ENCODE data around the gene VAV2.
"Not testable (repeated sequence)": the region's sequence is repeated elsewhere in the genome, so short reads cannot be mapped to it uniquely, and the experiment has no call there.

VAV2 gene

DNA sequence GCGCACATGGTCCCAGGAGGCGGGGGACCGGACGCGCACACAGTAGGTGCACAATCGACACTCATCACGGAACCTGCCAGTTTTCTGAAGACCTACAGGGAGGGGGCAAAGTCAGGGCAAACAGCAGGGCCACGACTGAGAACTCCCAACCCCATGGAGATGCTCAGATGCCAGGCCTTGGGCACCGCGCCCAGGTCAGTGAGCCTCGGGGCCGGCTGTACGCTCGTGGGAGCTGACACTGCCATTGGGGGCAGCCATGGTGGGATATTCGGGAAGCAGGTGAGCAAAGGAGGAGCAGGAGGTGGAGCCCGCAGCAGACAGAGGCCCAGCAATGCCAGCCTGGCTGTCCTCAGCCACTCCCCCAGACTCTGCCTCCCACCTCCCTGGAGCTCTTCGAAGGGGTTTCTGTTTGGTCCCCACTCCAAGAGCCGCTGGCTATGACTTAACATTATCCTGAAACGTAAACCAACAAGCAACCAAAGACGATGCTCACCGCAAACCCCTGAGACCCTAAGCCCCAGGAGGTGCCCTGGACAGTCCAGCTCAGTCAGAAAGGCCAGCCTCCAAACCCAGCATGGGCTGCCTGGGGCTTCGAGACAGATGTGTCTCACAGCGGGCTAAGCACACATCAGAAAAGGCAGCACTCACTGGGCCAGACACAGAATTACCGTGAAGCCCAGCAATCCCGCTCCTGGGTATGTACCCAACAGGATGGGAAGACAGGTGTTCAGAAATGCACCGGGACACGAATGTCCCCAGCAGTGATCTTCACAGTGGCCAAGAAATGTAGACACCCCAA, 78.4 kb downstream of the VAV2 start:
- no peak for DNase-seq

DNA sequence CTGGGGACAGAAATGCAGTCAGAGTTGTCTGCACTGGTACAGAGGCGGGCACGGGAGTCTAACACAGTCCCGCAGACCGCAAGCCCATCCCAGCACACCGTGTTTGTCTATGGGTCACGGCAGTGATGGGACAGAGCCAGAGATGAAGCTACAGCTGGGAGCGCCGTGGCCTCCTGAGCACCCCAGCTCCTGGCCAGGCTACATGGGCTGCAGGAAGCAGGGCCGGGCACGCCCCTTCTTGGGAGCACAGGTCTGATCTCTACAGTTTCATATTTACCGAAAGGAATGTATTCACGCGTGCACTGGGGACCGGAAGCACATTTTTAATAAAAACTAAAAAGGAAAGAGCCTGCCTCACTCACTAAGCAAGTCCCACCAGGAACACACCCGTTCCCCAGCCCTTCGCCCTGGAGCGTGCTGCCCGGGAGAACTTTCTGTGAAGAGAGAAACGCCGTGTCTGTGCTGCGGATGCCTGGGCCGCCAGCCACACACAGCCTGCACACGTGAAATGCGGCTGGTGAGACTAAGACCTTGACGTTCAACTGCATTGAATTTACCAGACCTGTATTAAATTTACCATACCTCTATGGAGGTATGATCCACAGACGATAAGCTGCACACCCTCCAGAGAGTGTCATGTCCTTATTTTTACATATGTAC, 81.1 kb downstream of the VAV2 start:
- no peak for DNase-seq

DNA sequence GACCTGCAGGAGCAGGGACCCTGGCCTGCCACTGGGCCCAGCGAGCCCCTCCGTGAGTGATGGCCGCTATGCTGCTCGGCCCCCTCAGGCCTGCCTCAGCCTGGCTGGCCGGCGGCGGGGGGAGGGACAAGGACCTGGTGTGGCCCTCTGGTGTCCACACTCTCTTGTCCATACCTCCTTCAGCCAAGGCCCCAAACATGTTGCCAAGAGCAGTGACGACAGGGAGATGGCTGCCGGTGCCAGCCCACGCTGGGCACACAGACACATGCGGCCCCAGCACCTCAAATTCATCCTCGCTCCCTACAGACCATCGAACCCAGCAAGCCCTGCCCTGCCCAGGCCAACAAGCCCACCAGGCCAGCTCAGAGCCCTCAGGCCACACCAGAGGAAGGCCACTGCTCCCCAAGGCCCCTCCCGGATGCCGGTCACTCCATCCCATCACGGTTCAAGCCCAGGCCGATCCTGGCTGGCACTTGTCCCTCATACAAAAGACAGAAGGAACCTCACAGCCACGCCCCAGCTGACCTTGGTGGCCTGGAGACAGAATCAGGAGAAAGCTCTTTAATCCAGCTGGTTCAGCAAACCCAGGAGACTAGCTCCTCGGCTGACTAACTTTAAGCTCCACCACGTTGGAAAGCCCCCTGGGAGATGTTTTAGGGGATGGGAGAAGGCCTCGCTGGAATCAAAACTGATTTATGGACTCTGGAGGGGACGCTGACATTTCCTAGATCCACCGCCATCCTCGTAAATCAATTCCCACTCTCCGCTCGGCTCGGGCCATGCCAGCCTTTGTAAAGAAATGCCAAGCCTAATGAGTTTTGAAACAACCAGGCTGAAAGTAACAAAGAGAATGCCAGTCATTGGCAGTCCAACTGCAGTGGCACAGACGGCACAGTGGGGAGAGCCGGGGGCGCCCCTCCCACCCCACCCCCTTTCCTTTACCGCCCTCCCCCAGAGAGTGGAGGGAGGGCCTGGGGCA, 84.9 kb downstream of the VAV2 start:
- no peak for DNase-seq

DNA sequence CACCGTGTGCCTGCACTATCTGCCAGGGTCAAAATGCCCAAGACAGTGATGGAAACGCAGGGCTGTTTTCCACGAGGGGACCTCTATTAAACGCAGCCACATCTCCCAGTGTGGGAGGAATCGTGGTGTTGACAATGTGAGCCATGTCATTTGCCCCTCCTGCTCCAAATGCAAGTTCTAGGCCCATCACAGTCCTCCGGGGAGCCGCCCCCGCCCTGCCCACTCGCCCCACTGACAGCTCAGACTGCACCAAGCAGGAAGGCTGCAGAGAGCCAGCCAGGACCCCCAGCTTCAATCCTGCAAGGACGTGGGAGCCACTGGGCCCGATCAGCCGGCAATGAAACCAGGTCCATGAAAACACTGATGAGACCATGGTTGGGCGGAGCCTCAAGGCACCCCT, 85.9 kb downstream of the VAV2 start:
- DNase-seq = no peak

DNA sequence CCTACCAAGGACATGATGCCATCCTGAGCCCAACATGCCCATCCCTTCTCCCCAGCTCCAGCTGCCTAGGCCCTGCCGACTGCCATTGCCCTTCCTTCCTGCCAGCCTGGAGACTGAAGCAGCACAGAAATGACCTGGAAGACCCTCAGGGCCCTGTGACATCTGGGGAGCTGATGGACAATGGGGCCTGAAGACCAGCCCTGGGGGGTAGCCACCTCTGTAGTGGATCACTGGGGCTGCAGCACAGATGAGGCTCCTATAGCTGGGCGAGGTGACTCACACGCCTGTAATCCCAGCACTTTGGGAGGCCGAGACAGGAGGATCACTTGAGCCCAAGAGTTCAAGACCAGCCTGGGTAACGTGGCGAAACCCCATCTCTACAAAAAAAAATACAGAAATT, 86.6 kb downstream of the VAV2 start:
- no peak for DNase-seq

DNA sequence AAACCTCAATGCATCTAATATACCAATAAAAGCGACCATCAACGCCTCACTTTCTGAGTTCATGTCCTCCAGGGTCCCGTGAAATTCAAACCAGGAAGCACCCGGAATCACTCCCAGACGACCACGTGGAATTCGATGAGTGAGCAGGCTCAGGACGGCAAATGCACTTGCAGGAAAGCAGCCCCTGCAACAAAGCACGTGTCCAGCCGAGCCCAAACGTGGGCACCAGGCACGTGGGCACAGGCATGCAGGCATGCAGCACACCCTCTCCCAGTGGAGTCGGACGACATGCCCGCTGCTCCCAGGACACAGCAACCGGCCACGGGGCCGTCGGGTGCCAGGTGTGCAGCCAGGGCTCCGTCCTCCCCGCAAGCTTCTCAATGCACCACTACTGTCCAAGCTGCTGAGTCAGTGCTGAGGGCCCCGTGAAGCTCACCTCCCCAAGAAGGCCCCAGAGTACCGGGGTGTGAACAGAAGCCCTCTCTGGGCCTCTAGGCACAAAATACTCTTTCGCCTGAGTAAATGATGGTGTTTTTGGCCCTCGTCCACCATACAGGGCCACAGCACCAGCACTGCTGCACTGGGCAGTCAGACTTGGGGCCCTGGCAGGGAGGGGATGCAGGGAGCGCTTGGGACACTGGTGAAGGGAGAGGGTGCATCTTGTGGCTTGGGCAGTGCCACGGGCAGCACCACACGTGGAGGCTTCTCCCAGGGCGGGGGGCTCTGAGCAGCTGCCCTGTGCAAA, 87.6 kb downstream of the VAV2 start:
- DNase-seq = peak; percentile 37

DNA sequence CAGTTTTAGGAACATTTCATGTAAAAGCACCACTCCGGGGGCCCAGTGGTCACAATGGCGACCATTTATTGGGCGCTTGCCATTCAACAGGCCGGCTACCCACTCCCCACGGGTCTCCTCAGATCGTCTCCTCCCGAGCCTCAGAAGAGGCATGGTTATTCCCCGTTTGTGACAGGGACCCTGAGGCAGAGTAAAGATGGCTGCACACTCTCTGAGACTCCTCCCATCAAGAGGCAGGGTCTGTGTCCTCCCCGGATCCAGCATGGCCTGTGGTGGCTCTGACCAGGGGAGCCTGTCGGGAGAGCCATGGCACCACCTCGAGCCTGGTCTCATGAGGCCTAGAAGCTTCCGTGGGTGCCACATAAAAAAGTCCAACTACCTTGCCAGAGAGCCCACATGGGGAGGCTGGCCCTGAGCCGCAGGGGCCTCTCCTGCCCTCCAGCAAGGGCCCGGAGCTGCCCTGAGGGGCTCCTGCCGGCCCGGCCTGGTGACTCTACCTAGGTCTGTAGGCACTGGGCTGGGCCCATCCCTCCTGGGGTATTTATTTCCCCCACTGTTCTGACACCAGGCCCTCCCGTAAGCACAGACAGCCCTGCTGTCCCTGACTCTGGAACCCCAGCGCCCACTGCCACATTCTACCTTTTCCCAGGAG, 90.8 kb downstream of the VAV2 start:
- no peak for DNase-seq

DNA sequence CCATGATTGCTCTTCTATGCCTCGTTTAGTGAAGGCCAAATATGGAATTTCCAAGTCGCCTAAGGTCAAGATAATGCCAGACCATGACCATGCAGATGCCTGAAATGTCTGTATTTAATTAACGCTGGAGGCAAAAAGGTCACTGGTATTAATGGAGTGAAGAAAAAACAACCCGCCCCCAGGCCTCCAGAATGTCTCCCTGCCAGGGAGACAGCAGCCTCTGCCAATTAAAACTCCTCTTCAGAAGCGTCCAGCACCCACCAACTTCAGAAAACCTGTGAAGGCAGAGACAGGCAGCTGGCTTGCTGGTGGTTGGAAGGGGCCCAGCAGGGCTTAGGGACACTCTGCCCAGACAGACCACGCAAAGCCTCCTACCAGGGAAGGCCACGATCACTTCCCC, 94.4 kb downstream of the VAV2 start:
- peak; percentile 16 for DNase-seq

DNA sequence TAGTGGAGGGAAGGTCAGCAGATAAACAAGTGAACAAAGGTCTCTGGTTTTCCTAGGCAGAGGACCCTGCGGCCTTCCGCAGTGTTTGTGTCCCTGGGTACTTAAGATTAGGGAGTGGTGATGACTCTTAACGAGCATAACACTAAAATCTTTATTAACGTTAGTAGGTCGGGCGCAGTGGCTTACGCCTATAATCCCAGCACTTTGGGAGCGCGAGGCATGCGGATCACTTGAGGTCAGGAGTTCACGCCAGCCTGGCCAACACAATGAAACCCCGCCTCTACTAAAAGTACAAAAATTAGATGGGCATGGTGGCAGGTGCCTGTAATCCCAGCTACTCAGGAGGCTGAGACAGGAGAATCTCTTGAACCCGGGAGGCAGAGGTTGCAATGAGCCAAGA, 96.1 kb downstream of the VAV2 start:
- DNase-seq = not testable (repeated sequence)

DNA sequence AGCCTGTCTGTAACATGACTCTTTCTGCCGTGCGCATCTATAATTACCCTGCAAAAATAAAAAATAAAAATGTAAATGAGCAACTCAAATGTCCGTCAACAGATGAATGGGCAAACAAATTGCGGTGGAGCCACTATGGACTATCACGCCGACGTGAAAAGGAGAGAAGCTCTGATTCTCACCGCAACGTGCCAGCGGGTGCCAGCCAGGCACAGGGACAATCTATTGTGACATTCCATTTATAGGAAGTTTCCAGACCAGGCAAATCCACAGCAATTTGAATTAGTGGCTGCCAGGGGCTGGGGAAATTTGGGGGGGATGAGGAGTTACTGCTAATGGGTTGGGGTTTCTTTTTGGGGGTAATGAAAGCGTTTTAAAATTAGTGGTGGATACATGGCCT, 96.8 kb downstream of the VAV2 start:
- DNase-seq = no peak

DNA sequence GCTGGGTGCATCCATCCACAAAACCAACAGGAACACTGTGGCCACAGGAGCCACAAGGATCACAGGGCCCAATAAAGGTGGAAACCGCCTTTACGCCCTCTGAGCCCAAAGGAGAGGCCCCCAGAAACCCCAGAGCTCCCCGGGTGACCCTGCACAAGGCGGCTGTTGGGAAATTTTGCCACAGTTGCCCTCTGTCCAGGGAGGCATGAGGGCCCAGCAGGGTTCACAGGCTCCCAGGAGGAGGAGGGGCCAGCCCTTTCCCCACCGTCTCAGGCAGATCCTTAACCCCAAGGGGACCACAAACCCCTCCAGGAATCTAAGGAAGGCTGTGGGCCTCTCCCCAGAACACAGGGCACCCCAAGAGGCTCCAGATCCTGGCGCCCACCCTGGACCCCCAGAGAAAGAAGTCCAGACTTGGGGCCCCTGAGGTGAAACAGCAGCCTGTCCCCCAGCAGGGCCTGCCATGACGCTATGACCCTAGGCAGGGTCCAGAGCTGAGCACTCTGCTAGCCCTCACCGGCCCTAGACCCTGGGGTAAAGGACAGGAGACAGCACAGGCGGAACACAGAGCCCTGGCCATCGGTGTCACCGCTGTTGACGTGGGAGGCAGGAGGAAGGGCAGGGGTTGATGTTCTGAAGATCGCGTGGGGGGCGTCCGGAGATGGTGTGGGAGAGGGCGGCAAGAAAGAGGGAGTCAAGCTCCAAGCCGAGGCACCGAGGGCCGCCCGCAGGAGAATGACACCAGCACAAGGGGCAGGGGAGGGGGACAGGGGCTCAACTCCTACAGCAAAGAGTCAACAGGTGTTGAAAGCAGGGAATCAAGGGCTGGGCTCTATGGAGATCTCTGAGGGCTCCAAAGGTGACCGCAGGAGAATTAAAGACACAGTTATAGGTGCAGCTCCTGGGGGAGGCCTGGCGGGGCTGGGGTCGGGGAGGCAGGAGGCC, 97.5 kb downstream of the VAV2 start:
- DNase-seq = no peak

DNA sequence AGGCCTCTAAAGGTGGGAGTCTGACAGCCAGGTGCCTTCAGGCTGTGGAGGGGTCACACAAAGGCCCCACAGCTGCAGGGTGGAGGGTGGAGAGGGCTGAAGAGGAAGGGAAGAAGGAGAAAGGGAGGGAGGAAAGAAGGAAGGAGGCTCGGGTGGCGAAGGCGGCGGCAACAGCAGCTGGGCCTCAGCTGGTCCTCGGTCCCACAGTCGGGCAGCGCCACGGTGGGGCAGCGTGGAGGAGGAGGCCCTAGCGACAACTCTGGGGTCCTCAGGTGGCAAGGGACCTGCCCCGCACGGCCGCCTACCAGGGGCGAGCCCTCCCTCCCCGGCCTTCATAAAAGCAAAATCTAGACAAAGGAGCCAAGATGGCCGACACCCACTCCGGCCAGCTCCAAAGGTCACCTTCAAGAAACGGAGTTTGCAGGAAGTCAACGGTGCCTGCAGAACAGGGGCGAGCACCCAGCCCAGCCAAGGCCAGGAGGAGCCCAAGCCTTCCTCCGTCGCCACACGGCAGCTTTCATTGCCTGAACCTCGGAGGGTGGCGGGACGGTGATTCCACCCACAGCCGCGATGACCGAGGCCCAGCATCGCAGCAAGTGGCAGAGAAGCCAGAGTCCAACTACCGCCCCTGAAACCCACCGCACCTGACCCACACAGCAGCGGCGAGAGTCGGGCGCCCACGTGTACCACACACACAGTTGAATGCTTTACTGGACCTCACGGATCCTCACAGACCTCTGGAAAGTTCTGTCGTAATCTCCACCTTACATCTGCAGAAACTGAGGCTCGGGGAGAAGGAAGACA, 98.7 kb downstream of the VAV2 start:
- DNase-seq = no peak

DNA sequence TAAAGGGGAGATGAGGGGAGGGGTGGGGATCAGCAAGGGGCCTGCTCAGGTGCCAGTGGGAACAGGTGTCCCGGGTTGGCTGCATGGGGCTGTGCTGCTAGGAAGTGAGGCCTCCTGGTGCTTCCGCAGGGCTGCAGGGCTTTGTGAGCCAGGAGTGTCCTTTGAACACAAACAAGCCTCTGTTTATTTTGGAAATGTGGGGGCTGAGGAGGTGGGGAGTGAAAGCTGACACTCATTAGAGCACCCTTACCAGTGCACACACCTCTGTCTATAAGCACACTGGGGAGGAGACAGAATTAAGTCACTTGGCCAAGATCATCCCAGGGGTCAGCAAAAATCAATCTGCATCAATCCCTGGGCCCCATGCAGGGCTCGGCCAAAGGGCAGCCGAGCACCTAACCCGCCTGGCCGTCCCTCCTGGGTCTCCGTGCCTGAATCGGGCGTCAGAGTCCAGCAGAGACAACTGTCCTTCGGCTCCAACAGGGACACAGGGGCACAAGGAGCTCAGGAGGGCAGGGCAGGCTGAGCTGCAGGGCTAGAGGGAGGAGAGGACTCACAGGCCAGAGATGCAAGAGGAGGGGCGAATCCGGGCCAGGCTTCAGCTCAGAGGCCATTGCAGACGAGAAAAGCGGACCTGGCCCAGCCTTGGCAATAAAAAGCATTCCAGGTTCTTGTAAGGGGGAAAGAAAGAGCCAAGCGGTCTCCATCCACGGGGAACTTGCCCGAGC, 99.8 kb downstream of the VAV2 start:
- no peak for DNase-seq

DNA sequence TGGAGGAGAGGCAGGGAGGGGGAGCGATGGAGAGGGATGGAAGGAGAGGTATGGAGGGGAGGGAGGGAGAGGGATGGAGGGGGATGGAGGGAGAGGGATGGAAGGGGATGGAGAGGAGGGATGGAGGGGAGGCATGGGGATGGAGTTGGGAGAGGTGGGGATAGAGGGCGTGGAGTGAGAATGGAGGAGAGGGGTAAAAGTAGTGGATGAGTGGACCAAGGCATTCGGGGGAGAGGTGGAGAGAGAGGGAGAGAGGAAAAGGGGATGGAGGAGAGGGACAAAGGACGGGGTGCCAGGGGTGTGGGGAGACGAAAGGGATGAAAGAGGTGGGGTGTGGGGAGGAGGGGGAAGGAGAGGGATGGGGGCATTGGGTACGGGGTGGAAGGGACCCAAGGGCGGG, 100.4 kb downstream of the VAV2 start:
- DNase-seq = no peak

DNA sequence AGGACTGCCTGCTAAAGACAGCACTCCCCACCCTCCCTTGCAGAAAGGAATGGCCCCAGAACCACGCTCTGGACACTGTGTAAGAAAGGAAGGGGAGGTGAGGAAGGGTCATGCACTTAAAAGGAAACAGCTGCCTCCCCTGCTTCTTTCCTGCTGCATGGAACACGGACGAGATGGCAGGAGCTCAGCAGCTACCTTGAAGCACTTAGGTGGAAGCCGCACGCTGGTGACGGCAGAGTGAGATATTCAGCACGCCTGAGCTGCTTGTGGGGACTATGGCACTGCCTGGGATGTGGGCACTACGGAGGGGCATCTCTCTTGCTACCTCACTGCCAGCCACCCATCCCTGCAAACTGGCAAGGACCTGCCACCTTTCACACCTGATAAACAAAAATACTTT, 101.5 kb downstream of the VAV2 start:
- no peak for DNase-seq

DNA sequence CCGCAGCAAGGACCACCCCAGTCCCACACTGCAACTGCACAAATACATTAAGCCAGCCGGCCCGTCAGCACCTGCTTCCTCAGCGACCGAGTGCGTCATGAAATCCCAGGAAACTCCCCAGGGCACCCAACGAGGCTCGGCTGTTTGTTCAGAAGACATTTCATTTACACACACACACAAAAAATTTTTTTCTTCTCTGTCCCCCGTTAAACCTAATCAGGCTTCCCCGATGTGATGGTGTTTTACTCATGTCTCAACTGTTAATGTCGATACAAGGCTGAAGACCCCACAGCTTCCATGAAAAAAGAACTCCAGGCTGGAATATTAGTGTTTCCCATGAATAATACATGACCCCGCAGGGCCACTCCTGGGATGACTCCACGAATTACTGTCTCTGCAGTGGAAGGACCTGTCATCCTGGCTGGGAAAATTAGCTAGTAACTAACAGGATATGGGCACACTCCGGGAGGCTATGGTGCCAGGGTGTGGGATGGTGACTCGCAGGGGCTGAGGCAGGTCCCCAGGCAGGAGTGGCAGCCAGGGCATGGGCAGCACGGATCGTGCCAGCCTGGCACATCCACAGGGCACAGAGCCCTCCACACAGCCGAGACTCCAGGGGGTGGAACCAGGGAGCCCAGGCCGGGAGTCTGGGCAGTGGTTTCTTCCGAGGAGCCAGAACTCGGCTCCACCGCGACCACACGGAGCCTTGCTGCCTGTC, 102.4 kb downstream of the VAV2 start:
- DNase-seq = peak; percentile 54

DNA sequence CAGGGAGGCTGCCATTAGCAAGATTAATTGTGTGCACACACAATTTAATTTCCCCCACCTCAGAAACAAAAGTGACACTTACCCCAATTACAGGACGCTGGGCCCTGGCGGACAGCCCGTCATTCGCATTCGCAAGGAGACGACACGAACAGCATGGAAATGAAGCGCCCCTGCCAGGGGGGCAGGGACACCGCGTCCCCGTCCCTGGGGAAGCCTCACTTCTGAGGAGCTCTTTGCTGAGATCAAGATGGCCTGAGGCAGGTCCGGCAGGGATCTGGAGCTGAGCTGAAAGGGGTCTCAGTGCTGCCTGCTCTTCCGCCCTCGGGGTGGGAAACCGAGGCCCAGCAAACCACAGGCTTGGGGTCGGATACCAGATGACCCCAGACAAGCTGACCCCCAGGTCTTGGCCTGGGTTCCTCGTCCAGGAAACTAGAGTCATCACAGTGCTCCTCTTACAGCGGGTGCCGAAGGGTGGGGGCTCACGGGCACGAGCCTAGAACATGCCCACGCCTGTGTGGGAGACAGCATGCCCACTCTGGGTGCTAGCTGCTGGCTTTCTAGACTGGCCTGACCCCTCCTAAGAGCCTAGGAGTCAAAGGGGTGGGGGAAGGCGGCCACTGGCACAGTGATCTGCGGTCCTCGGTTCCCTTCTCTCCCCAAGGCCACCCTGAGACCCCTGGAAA, 103.2 kb downstream of the VAV2 start:
- DNase-seq = no peak
